BE2C (cell line): ENCODE measurements around the gene DNAH8.

ENCODE experiments used
- DNase-seq: peaks from one replicate; pipeline ENCODE4 v3.0.0-alpha.2; 2020
- H3K27me3 ChIP-seq: fragments of 250-450 bp; sonication (Bioruptor Pico); 2 replicates; pipeline ENCODE4 v1.5.1; 2020; ENCODE audit warnings: mild to moderate bottlenecking
- H3K36me3 ChIP-seq: fragments of 250-450 bp; sonication (Bioruptor Pico); 2 replicates; pipeline ENCODE4 v1.5.1; 2020; ENCODE audit warnings: mild to moderate bottlenecking
- H3K4me1 ChIP-seq: fragments of 250-450 bp; sonication (Bioruptor Pico); 2 replicates; pipeline ENCODE4 v1.5.1; 2020
- H3K4me3 ChIP-seq: 2 replicates; pipeline ENCODE4 v1.5.1; 2011; ENCODE audit warnings: low read depth, low read length
- H3K9me3 ChIP-seq: fragments of 250-450 bp; sonication (Bioruptor Pico); 2 replicates; pipeline ENCODE4 v1.5.1; 2020
- CTCF ChIP-seq: IDR thresholded peaks from 2 replicates; pipeline ENCODE4 v1.5.1; 2012; ENCODE audit warnings: mild to moderate bottlenecking, low read depth, low read length

Gene DNAH8

GRCh38 chr6:39041072-39041471 is 326.0 kb downstream of the DNAH8 start:
- no peaks in the 10 kb centered on the region for H3K4me1 ChIP-seq
- H3K36me3 ChIP-seq, result no peaks in the 10 kb centered on the region
- DNase-seq, result no peak
- H3K9me3 ChIP-seq, result no peaks in the 10 kb centered on the region
- peaks cover 32% of the 10 kb centered on the region for H3K27me3 ChIP-seq
- H3K4me3 ChIP-seq, result no peak overlapping the region
- no peak for TF ChIP-seq CTCF

DNA sequence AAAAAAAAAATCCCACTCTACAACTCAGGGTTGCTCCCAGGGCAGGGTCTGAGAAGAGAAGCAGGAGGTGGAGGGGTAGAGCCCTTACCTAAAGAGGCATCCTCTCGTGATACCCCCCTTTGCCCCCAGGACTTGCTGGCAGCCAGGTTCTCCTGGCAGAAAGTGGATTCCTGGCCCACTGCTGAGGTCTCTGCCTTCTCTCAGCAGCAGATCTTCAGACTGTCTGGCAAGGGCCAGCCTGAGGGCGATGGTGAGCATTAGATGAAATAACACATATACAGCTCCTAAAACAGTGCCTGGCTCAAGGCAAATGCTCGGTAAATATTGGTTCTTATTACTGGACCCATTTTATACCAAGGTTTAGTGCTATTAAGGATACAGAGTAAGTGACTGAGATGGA is 328.7 kb downstream of the DNAH8 start:
- Histone ChIP-seq H3K27me3 (peaks cover 43% of the 10 kb centered on the region), H3K4me1 (no peaks in the 10 kb centered on the region), H3K4me3 (no peak overlapping the region), H3K36me3 (no peaks in the 10 kb centered on the region), H3K9me3 (no peaks in the 10 kb centered on the region)
- TF ChIP-seq CTCF, result no peak
- no peak for DNase-seq

- peaks cover 43% of the 10 kb centered on the region for H3K27me3 ChIP-seq
- H3K4me1 ChIP-seq, result no peaks in the 10 kb centered on the region
- no peak for DNase-seq
- TF ChIP-seq CTCF, result no peak
- no peaks in the 10 kb centered on the region for H3K9me3 ChIP-seq
- H3K4me3 ChIP-seq, result no peak overlapping the region
- no peaks in the 10 kb centered on the region for H3K36me3 ChIP-seq
Observed at GRCh38 chr6:39044181-39044580, 329.1 kb downstream of the DNAH8 start.

DNA sequence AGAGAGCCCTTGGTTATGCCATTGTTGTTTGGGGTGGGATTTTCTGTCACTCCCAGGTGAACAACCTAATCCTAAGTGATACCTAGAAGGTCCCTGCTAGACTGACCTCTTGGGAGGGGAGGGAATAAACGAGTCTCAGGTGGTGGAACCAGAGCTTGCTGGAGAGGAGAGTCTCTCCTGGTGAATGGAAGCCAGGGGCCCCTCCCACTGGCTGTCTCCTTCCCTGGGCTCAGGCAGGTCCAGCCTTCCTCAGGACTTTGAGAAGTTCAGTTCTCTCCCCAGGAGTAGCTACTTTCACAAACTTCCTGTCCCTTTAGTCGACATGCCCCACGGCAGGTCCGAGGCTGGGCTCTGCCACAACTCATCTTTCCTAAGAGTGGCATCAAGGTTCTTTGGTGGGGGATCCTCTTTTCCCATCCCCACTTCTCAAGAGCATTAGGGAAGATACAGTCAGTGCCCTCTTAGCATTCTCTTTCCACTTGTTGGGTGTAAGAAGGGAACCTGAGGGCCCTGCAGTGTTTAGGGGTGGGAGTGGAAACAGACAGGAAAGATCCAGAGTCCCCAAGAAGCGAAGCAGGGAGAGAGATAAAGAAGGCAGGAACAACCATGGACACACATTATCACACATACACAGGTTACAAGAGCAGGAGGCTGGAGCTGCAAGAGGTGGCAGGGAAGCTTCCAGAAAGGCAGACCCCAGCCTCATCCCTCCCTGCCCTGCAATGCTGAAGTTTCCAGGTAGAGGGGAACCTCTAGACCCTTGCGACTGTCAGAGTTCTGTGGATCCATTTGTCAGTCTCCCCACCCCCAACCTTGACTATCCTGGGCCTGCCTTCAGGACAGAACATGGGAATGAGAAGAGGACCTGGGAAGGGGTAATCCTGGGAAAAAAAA is 332.6 kb downstream of the DNAH8 start:
- Histone ChIP-seq H3K27me3 (peaks cover 45% of the 10 kb centered on the region), H3K4me1 (no peaks in the 10 kb centered on the region), H3K9me3 (no peaks in the 10 kb centered on the region), H3K4me3 (no peak overlapping the region), H3K36me3 (no peaks in the 10 kb centered on the region)
- no peak for DNase-seq
- TF ChIP-seq CTCF, result no peak

GRCh38 chr6:39048481-39049399 is 333.6 kb downstream of the DNAH8 start, which contains the start of gene GLP1R:
Gene GLP1R (plus strand): TSS chr6:39048781. CDS start chr6:39048841, 60 bp downstream.
- DNase-seq, result no peak
- no peak for TF ChIP-seq CTCF
- Histone ChIP-seq H3K9me3 (no peaks in the 10 kb centered on the region), H3K4me1 (no peaks in the 10 kb centered on the region), H3K36me3 (no peaks in the 10 kb centered on the region), H3K27me3 (peaks cover 45% of the 10 kb centered on the region), H3K4me3 (no peak within 1 kb of the TSS)
